ENCODE results near the gene ATP8B4.
"Not testable (repeated sequence)": the region's sequence is repeated elsewhere in the genome, so short reads cannot be mapped to it uniquely, and the experiment has no call there.

ATP8B4 gene

DNA sequence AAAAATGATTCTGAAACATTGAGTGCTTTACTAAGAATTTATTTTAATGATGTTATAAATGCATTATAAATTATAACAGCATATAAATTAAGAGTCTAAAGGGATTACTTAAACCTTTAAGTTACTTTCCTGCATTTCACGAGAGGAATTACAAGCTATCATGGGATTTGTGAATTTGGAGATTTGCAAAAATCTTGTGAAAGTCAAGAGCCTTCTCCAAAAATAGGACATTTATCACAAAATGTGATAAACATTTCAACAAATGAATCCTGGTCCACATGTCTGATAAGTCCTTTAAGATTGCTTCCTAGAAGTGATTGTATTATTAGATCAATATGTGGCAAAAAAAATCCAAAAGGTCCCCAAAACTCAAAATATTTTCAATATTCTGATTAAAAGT, 154.5 kb downstream of the ATP8B4 start:
- no peak for DNase-seq (ENCODE audit: low read depth)
- TF ChIP-seq, protein P1, sequence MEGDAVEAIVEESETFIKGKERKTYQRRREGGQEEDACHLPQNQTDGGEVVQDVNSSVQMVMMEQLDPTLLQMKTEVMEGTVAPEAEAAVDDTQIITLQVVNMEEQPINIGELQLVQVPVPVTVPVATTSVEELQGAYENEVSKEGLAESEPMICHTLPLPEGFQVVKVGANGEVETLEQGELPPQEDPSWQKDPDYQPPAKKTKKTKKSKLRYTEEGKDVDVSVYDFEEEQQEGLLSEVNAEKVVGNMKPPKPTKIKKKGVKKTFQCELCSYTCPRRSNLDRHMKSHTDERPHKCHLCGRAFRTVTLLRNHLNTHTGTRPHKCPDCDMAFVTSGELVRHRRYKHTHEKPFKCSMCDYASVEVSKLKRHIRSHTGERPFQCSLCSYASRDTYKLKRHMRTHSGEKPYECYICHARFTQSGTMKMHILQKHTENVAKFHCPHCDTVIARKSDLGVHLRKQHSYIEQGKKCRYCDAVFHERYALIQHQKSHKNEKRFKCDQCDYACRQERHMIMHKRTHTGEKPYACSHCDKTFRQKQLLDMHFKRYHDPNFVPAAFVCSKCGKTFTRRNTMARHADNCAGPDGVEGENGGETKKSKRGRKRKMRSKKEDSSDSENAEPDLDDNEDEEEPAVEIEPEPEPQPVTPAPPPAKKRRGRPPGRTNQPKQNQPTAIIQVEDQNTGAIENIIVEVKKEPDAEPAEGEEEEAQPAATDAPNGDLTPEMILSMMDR (IDR thresholded peaks at IDR 0.05; ENCODE audit: control insufficient read depth, insufficient read depth, low read depth, low read length, missing control alignments) = no peak
- H3K4me3 ChIP-seq (ENCODE audit: control insufficient read depth, low read depth, low read length) = no peak overlapping the region

DNA sequence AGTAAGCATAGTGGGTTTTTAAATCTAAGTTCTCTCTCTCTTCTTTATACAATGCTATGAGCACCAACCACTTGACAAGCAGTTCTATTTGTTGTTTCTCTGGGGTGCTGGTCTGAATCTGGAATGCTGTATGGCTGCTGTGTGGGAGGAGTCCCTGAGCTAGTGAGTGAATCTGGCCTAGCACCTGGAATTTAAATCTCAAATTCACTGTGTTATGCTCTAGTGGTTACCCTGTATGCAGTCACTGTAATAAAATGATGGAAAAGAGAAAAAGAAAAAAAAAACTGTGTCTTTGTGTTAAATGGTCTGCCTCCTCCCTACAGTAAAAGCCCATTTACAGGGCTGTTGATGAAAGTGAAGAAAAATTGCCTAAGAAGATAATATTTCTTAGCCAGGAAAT, 155.0 kb downstream of the ATP8B4 start:
- no peak overlapping the region for H3K4me3 ChIP-seq (ENCODE audit: control insufficient read depth, low read depth, low read length)
- DNase-seq (ENCODE audit: low read depth) = no peak
- TF ChIP-seq, protein P1 (IDR thresholded peaks at IDR 0.05; ENCODE audit: control insufficient read depth, insufficient read depth, low read depth, low read length, missing control alignments) = no peak

DNA sequence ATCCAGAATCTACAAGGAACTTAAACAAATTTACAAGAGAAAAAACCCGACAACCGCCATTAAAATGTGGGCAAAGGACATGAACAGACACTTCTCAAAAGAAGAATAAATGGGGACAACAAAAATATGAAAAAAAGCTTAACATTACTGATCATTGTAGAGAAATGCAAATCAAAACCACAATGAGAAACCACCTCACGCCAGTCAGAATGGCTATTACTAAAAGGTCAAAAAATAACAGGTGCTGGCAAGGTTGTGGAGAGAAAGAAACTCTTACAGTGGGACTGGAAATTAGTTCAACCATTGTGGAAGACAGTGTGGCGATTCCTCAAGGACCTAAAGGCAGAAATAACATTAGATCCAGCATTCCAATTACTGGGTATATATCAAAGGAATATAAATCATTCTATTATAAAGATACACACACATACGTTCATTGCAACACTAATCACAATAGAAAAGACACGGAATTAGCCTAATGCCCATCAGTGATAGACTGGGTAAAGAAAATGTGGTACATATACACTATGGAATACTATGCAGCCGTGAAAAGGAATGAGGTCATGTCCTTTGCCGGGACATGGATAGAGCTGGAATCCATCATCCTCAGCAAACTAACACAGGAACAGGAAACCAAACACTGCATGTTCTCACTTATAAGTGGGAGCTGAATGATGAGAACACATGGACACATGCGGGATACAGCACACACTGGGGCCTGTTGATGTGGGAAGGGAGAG, 155.8 kb downstream of the ATP8B4 start:
- H3K4me3 ChIP-seq (ENCODE audit: control insufficient read depth, low read depth, low read length); DNase-seq (ENCODE audit: low read depth): not testable (repeated sequence)

DNA sequence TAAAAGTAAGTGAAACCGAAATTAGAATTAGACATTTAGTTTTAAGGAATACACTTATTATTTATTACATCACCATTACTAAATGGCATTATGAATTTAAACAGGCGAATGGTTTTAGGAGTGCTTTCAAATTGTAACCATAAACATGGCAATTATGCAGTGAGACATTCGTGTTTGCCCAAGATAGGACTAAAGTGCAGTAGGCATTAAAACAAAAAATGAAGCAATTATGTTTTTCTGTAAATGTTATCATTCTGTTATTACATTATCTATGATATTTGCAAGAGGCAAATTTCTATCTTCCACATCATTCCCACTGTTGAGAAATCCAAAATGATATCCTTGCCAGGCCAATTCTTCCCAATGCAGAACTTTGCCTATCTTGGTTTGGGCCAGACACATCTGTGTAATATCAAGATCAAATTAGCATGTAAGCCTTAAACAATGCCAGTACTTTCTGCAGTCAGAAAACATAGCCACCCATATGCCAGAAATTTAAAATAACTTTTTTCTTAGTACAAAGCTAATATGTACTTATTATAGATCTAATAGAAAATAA, 156.9 kb downstream of the ATP8B4 start:
- DNase-seq (ENCODE audit: low read depth) = peak; percentile 10
- TF ChIP-seq, protein P1 (IDR thresholded peaks at IDR 0.05; ENCODE audit: control insufficient read depth, insufficient read depth, low read depth, low read length, missing control alignments) = no peak
- H3K4me3 ChIP-seq (ENCODE audit: control insufficient read depth, low read depth, low read length) = no peak overlapping the region

DNA sequence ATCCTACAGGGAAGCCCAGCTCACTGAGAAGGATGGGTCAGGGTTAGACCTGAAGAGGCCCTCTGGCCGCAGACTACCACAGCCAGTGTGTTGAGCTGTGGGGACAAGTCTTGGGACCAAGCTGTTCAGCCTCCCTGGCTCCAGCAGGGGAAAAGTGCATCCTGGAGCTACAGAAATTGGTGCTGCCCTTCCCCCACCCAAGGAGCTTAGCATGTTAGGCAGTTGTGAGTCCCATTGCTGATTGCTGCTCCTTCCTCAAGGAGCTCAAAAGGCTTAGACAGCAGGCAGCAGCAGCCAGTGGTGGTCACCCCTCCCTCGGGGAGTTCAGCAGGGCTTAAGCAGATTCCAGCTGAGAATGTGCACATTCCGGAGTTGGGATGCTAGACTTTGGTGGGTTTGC, 165.6 kb downstream of the ATP8B4 start:
- DNase-seq (ENCODE audit: low read depth) = no peak
- no peak overlapping the region for H3K4me3 ChIP-seq (ENCODE audit: control insufficient read depth, low read depth, low read length)

DNA sequence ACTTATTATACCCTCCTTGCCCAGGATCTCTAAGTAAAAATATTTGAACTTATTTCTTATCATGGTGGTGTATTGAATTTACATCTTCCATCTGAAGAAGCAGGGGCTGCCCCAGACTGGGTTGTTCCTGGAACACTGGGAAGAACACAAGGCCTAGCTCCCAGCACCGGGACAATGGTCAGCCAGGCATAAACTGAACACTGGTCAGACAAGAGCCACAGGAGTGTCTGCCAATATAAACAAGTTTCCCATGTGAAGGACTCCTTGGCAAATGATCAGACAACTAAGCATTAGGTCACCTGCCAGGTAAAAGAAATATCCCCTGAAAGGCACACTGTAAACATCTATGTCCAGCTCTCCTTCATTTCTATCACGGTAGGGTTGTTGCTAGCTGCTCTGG, 172.4 kb downstream of the ATP8B4 start:
- DNase-seq (ENCODE audit: low read depth) = no peak
- TF ChIP-seq, protein P1 (IDR thresholded peaks at IDR 0.05; ENCODE audit: control insufficient read depth, insufficient read depth, low read depth, low read length, missing control alignments) = no peak
- no peak overlapping the region for H3K4me3 ChIP-seq (ENCODE audit: control insufficient read depth, low read depth, low read length)

More for the DNA sequence above, 165.6 kb downstream of the ATP8B4 start:
- TF ChIP-seq, protein P1 (IDR thresholded peaks at IDR 0.05; ENCODE audit: control insufficient read depth, insufficient read depth, low read depth, low read length, missing control alignments) = no peak

DNA sequence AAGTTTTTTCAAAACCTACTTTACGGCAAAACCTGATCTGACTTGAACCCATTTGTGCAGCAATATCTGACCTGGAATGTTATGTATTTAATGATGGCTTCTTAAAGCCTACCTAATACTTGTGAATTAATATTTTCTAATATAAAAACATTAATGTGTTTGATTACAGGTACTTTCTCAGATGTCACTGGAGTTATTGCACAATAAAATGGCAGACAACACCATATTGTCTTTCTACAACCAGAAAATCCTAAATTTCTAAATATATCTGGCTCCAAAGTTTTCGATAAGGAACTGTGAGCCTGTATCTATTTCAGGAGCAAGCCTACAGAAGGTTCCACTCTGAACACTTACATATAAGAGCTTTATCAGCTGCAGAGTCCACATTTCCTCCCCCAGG, 184.5 kb downstream of the ATP8B4 start:
- TF ChIP-seq, protein P1 (IDR thresholded peaks at IDR 0.05; ENCODE audit: control insufficient read depth, insufficient read depth, low read depth, low read length, missing control alignments) = no peak
- no peak overlapping the region for H3K4me3 ChIP-seq (ENCODE audit: control insufficient read depth, low read depth, low read length)

More for the DNA sequence above, 184.5 kb downstream of the ATP8B4 start:
- no peak for DNase-seq (ENCODE audit: low read depth)

Measured in AG09309 (cell line).